Measurements from ENCODE around the gene ZNF786. TPM values are rescaled to one million over a fixed set of nuclear protein-coding genes. Genes with fewer than 3 reads are reported as not detected.

ZNF786 gene
- total and polyA plus RNA-seq, 10 of the 15 experiments (the other 5 are each of a cell fraction or from before 2014, with no cell fraction given): 0.47 to 7.0 (median 4.2) TPM

DNA sequence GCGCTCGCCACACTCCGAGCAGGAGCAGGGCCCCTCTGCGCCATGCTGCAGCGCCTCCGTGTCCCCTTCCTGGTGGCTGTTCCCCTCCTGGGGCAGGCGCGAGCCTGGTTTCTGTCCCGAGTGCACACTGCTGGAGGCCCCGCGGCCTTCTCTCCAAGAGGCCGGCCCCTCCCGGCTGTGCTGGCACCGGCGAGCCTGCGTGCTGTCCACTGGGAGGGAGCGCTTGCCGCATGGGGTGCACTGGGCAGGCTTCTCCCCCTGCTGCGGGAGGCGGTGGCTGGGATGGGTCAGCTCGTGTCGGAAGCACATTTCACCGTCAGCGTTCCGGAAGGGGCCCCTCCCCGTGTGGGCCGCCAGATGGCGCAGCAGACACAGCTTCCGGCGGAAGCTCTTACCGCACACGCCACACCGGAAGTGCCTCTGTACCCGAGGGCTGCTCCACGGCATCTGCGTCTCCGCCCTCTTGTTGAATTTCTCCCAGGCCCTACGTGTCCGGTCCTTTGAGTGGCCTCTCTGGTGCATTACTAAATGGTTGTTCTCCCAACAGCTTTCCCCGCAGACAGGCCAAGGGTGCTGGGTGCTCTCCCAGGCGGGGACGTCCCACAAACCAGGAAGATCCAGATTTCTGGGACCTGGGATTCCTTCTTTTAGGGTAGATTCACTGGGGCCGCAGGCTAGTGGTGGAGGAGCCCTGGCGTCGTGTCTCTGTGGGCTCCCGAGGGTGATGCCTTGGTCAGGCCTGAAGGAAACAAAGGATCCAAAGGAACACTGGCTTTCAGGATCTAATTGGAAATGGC, 18.7 kb downstream of the ZNF786 start:
- ATAC-seq (no peak), DNase-seq (ENCODE audit: low read depth, low spot score) (no peak), FAIRE-seq (no peak)
- H3K4me2 ChIP-seq (ENCODE audit: control insufficient read depth, insufficient read depth): no peak overlapping the region
- no TSS peak for BruUV-seq (replicated peaks)
- ChIA-PET RAD21 (ENCODE audit: unreplicated experiment) (no interaction called here), CTCF (interaction anchor here (1.1 to 1.6 kb wide), 2 partner anchors 20 to 66 kb away, joined by 4 read pairs; no protein-coding TSS in a partner anchor), SMC1A (ENCODE audit: uncharacterized antibody, unreplicated experiment) (no interaction called here), POLR2A (no interaction called here)
- H3K4me3 ChIP-seq: no peak overlapping the region
- H4K20me1 ChIP-seq (ENCODE audit: control insufficient read depth, insufficient read depth): no peaks in the 10 kb centered on the region
- H3K79me2 ChIP-seq (ENCODE audit: control insufficient read depth, insufficient read depth, low read length): no peaks in the 10 kb centered on the region
- H3K36me3 ChIP-seq (ENCODE audit: control insufficient read depth in 2 of 2, insufficient read depth in 2 of 2, low read length in 1 of 2): peaks cover 5 to 13% of the 10 kb centered on the region in 2 experiments; a peak in 3 of 4 replicates
- H3K4me1 ChIP-seq (ENCODE audit: control insufficient read depth, insufficient read depth, low read length): no peaks in the 10 kb centered on the region
- no peak overlapping the region for H2AFZ ChIP-seq (ENCODE audit: control insufficient read depth, low read depth, low read length)
- in situ Hi-C loops (cut with MboI): no loop called here
- H3K27ac ChIP-seq (ENCODE audit: control insufficient read depth, insufficient read depth): no peak overlapping the region
- H3K27me3 ChIP-seq (replicated peaks in 1 of 2; ENCODE audit: control insufficient read depth in 2 of 2, insufficient read depth in 2 of 2, low read length in 1 of 2): no peaks in the 10 kb centered on the region
- intact Hi-C loops (cut with micrococcal nuclease; ENCODE audit: unreplicated experiment): no loop called here
- 98% methylated on average over 44 of the region's 46 CpGs for WGBS (ENCODE audit: insufficient coverage, insufficient replicate concordance, low lambda C conversion rate, missing lambda C conversion rate)
- TF ChIP-seq EGR1 (IDR thresholded peaks at IDR 0.05; ENCODE audit: borderline replicate concordance in 1 of 2, low read depth in 2 of 2, low read length in 2 of 2): no peak
- TF ChIP-seq NRF1 (conservative IDR thresholded peaks at IDR 0.05; ENCODE audit: low read depth, low read length): no peak
- peak; percentile 69; the same call in 1 of the 2 replicates for TF ChIP-seq GABPA (IDR thresholded peaks at IDR 0.05; ENCODE audit: low read depth)
- TF ChIP-seq CTCF (IDR thresholded peaks at IDR 0.05 in 2 of 3, conservative IDR thresholded peaks at IDR 0.05 in 1 of 3; ENCODE audit: control insufficient read depth in 2 of 3, extremely low read depth in 1 of 3, insufficient read depth in 1 of 3, low read depth in 3 of 3, low read length in 3 of 3): peak in 1 of 3 experiments; percentile 8; a peak in 1 of 6 replicates
- no peaks in the 10 kb centered on the region for H3K9me3 ChIP-seq (replicated peaks; ENCODE audit: control insufficient read depth, insufficient read depth, low read length)
- H3K9ac ChIP-seq (ENCODE audit: control insufficient read depth, insufficient read depth, low read length): no peak overlapping the region
